K562 treated with DMSO at 1 percent for 12 hours (cell line): ENCODE measurements around the gene EPHA7. TPM values are rescaled to one million over a fixed set of nuclear protein-coding genes. Genes with fewer than 3 reads are reported as not detected.

Source experiments
- total RNA-seq: library from RNA; unstranded; fragments of 300-600 nt; gene quantifications from 2 replicates; pipeline ENCODE4 v1.2.3, GENCODE V29; 2022; ENCODE audit not compliant: insufficient read depth

The EPHA7 gene
- total RNA-seq, result not detected in 2 replicates

GRCh38 chr6:93419304-93420162 lies at the start of gene EPHA7:
Gene EPHA7, minus strand, starts transcription at chr6:93419559. Its CDS starts 218 bp downstream, at chr6:93419341.

